ENCODE data around the gene ANKS1A.
"Not testable (repeated sequence)": the region's sequence is repeated elsewhere in the genome, so short reads cannot be mapped to it uniquely, and the experiment has no call there.

The ANKS1A gene

GRCh38 chr6:35128496-35128895 is 239.4 kb downstream of the ANKS1A start:
- Mint-ChIP-seq H3K27me3 (peaks cover 14% of the 10 kb centered on the region), H3K27ac (no peak overlapping the region)

DNA sequence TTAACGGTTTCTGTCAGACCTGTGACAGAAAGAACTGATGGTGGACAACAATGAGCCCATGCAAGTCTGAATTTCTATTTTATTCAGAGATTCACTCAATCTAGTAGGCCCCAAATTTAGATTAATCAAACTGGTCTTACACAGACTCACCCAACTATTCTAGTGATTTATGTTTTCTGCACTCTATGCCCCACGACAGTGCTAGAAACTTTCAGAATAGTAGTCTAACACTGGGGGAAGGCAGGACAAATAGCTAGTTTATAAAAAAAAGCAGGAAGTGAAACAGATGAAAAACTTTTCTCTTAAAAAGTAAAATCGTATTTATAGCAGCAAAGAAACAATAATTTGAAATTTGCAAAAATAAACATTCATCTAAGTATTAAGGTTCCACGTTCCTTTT is 247.1 kb downstream of the ANKS1A start:
- Mint-ChIP-seq H3K9me3 (no peaks in the 10 kb centered on the region), H3K27ac (no peak overlapping the region), H3K4me3 (no peak overlapping the region), H3K4me1 (peaks cover 13% of the 10 kb centered on the region), H3K27me3 (peaks cover 32% of the 10 kb centered on the region)
- no peak for ATAC-seq
- no peak for DNase-seq

More at GRCh38 chr6:35128496-35128895, 239.4 kb downstream of the ANKS1A start:
- DNase-seq (no peak), ATAC-seq (no peak)
- no peak overlapping the region for H3K4me3 Mint-ChIP-seq
- H3K4me1 Mint-ChIP-seq, result no peaks in the 10 kb centered on the region
- no peaks in the 10 kb centered on the region for H3K9me3 Mint-ChIP-seq

DNA sequence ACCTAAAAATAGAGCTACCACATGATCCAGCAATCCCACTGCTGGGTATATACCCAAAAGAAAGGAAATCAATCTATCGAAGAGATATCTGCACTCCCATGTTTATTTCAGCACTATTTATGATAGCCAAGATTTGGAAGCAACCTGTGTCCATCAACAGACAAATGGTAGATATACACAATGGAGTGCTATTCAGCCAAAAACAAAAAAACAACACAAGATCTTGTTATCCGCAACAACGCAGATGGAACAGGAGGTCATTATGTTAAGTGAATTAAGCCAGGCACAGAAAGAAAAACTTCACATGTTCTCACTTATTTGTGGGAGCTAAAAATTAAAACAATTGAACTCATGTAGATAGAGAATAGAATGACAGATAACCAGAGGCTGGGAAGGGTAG is 249.1 kb downstream of the ANKS1A start:
- H3K9me3 Mint-ChIP-seq, H3K4me3 Mint-ChIP-seq, DNase-seq, H3K27ac Mint-ChIP-seq, ATAC-seq: not testable (repeated sequence)
- Mint-ChIP-seq H3K27me3 (peaks cover 40% of the 10 kb centered on the region), H3K4me1 (peaks cover 23% of the 10 kb centered on the region)

DNA sequence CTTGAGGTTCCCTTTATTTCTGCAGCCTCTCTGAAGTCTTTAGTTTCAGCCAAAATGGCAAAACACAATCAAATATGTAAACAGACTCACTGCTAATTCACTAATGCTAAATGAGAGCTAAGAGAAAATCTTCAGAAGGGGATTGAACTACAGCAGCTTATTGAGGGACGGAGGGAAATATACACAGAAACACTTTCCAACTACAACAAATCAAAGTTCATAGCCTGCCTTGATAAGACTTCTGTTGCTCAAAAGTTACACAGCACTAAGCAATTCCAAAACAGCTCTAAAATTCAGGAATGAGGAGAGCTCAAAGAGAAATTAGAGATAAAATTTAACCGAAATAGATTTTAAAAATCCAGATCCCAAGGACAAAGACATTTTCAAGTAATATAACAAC is 250.4 kb downstream of the ANKS1A start:
- H3K4me1 Mint-ChIP-seq, result peaks cover 23% of the 10 kb centered on the region
- no peaks in the 10 kb centered on the region for H3K9me3 Mint-ChIP-seq
- no peak overlapping the region for H3K27ac Mint-ChIP-seq
- peaks cover 40% of the 10 kb centered on the region for H3K27me3 Mint-ChIP-seq
- ATAC-seq (no peak), DNase-seq (no peak)
- no peak overlapping the region for H3K4me3 Mint-ChIP-seq

DNA sequence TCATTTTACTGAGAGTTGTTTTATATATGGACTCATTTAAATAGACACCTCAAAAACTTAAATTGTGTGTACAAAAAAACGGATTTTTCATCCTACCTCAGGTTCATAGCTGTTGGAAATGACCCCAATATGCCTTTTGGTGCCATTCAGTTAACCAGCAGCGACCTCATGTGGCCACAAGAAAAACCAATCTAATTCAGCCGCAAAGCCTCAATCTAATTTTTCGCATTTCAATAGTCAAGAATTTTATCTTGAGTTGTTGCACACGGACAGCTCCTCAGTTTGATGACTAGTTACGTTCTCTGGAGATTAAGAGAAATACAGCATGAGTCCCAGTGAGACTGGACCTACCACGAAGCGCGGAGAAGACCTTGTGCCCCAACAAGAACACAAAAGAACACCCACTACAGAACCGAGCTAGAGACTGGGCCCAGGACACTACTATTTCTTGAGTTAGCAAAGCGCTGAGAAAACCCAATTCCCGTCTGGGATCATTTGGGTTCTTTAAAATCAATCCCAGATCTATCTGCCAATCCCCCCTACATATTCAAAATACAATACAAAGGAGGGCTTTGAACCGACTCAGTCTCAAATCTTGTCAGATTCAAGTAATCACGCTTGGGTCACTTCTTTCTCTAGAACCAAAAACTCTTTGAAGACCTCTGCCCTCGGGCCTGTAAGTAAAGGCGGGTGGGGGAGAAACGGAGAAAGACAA is 251.0 kb downstream of the ANKS1A start:
- Mint-ChIP-seq H3K27ac (peak overlapping the region in 1 of 2 donors; percentile 20), H3K4me3 (peak overlapping the region; percentile 65 to 76), H3K9me3 (no peaks in the 10 kb centered on the region), H3K4me1 (peaks cover 23% of the 10 kb centered on the region), H3K27me3 (peaks cover 40% of the 10 kb centered on the region)
- ATAC-seq (peak; percentile 43), DNase-seq (peak; percentile 41 to 48)

- Mint-ChIP-seq H3K4me3 (peak overlapping the region; percentile 65 to 76), H3K4me1 (peaks cover 23% of the 10 kb centered on the region), H3K27me3 (peaks cover 40% of the 10 kb centered on the region), H3K27ac (peak overlapping the region; percentile 20 to 91), H3K9me3 (no peaks in the 10 kb centered on the region)
- ATAC-seq (peak; percentile 40), DNase-seq (no peak)
These were observed 251.6 kb downstream of the ANKS1A start for GRCh38 chr6:35140639-35141006.
